ENCODE data around the gene CDH7.

The CDH7 gene

GRCh38 chr18:65768120-65768778 lies 17.4 kb downstream of the CDH7 start:
- no peak for DNase-seq

GRCh38 chr18:65769652-65770051 lies 18.8 kb downstream of the CDH7 start:
- no peak for DNase-seq

GRCh38 chr18:65786474-65786873 lies 35.7 kb downstream of the CDH7 start:
- DNase-seq = no peak

- no peak for DNase-seq
Observed at GRCh38 chr18:65788373-65788772, 37.6 kb downstream of the CDH7 start.

GRCh38 chr18:65790604-65791003 lies 39.8 kb downstream of the CDH7 start:
- no peak for DNase-seq

- no peak for DNase-seq
Observed at GRCh38 chr18:65791719-65792118, 40.9 kb downstream of the CDH7 start.

GRCh38 chr18:65792456-65793074 lies 41.8 kb downstream of the CDH7 start:
- no peak for DNase-seq

- no peak for DNase-seq
Observed at GRCh38 chr18:65808759-65809158, 57.9 kb downstream of the CDH7 start.

- DNase-seq = no peak
Observed at GRCh38 chr18:65811307-65811706, 60.5 kb downstream of the CDH7 start.

- no peak for DNase-seq
Observed at GRCh38 chr18:65815506-65815905, 64.7 kb downstream of the CDH7 start.

- DNase-seq = no peak
Observed at GRCh38 chr18:65817178-65817577, 66.4 kb downstream of the CDH7 start.

- DNase-seq = no peak
Observed at GRCh38 chr18:65821911-65822310, 71.1 kb downstream of the CDH7 start.

- no peak for DNase-seq
Observed at GRCh38 chr18:65822826-65823225, 72.0 kb downstream of the CDH7 start.

GRCh38 chr18:65827444-65827843 lies 76.6 kb downstream of the CDH7 start:
- no peak for DNase-seq

- no peak for DNase-seq
Observed at GRCh38 chr18:65835881-65836280, 85.1 kb downstream of the CDH7 start.

- no peak for DNase-seq
Observed at GRCh38 chr18:65846107-65846506, 95.3 kb downstream of the CDH7 start.

- no peak for DNase-seq
Observed at GRCh38 chr18:65852273-65852672, 101.5 kb downstream of the CDH7 start.

- no peak for DNase-seq
Observed at GRCh38 chr18:65859075-65859474, 108.3 kb downstream of the CDH7 start.

GRCh38 chr18:65869527-65869926 lies 118.7 kb downstream of the CDH7 start:
- no peak for DNase-seq

GRCh38 chr18:65876310-65876709 lies 125.5 kb downstream of the CDH7 start:
- DNase-seq = no peak

- no peak for DNase-seq
Observed at GRCh38 chr18:65897292-65897691, 146.5 kb downstream of the CDH7 start.

GRCh38 chr18:65901522-65901921 lies 150.7 kb downstream of the CDH7 start:
- no peak for DNase-seq

- DNase-seq = no peak
Observed at GRCh38 chr18:65906621-65907034, 155.8 kb downstream of the CDH7 start.

GRCh38 chr18:65907281-65907680 lies 156.5 kb downstream of the CDH7 start:
- no peak for DNase-seq

GRCh38 chr18:65919018-65919417 lies 168.2 kb downstream of the CDH7 start:
- DNase-seq = no peak
